NOMO-1 (cell line): ENCODE measurements around the gene DGCR8.

ENCODE experiments used
- DNase-seq, 2 experiments: peaks; one replicate each; lab custom pipeline; 2025; ENCODE audit not compliant: unreplicated experiment in 2 of 2; lab: John Stamatoyannopoulos, UW

DGCR8 gene

GRCh38 chr22:20052309-20053259, 27.5 kb upstream of the DGCR8 start:
- no peak for DNase-seq

- DNase-seq, result no peak
Measured at GRCh38 chr22:20053407-20054033, 26.5 kb upstream of the DGCR8 start.

- no peak for DNase-seq
Measured at GRCh38 chr22:20054034-20054427, 26.0 kb upstream of the DGCR8 start.

GRCh38 chr22:20054485-20054884, 25.6 kb upstream of the DGCR8 start:
- DNase-seq, result no peak

GRCh38 chr22:20055144-20055543, 24.9 kb upstream of the DGCR8 start:
- no peak for DNase-seq

GRCh38 chr22:20055654-20056053, 24.4 kb upstream of the DGCR8 start:
- DNase-seq, result no peak

- no peak for DNase-seq
Measured at GRCh38 chr22:20056161-20056560, 23.9 kb upstream of the DGCR8 start.

- no peak for DNase-seq
Measured at GRCh38 chr22:20056696-20057386, 23.2 kb upstream of the DGCR8 start.

GRCh38 chr22:20057596-20058268, 22.3 kb upstream of the DGCR8 start:
- no peak for DNase-seq

GRCh38 chr22:20058989-20059770, 20.9 kb upstream of the DGCR8 start:
- DNase-seq, result no peak

GRCh38 chr22:20060700-20061480, 19.2 kb upstream of the DGCR8 start:
- DNase-seq, result no peak

GRCh38 chr22:20061481-20061861, 18.6 kb upstream of the DGCR8 start:
- no peak for DNase-seq

- DNase-seq, result no peak
Measured at GRCh38 chr22:20062043-20062765, 17.8 kb upstream of the DGCR8 start.

GRCh38 chr22:20062766-20063083, 17.3 kb upstream of the DGCR8 start:
- DNase-seq, result no peak

- DNase-seq, result no peak
Measured at GRCh38 chr22:20063271-20064139, 16.5 kb upstream of the DGCR8 start.

- DNase-seq, result no peak
Measured at GRCh38 chr22:20064140-20064480, 15.9 kb upstream of the DGCR8 start.

- no peak for DNase-seq
Measured at GRCh38 chr22:20064545-20065262, 15.3 kb upstream of the DGCR8 start.
